Measurements from ENCODE around the gene CMSS1. TPM values are rescaled to one million over a fixed set of nuclear protein-coding genes. Genes with fewer than 3 reads are reported as not detected.

The CMSS1 gene
- total and polyA plus RNA-seq, 4 donors, result 3.8 to 19.5 (median 7.5) TPM

- Histone ChIP-seq H3K27ac (ENCODE audit: low read depth in 1 of 2, low read length in 2 of 2) (no peak overlapping the region), H3K4me3 (ENCODE audit: low read depth in 1 of 3, low read length in 3 of 3) (no peak overlapping the region), H3K27me3 (ENCODE audit: control insufficient read depth in 4 of 4, insufficient read depth in 4 of 4, low read length in 3 of 4) (no peaks in the 10 kb centered on the region), H3K9ac (ENCODE audit: low read depth in 1 of 2, low read length in 2 of 2) (no peak overlapping the region), H3K9me3 (ENCODE audit: control insufficient read depth in 4 of 4, low read length in 3 of 4) (no peaks in the 10 kb centered on the region), H3K36me3 (ENCODE audit: control insufficient read depth in 4 of 4, insufficient read depth in 3 of 4, low read depth in 1 of 4, low read length in 3 of 4) (no peaks in the 10 kb centered on the region), H3K4me1 (ENCODE audit: control insufficient read depth in 4 of 4, insufficient read depth in 4 of 4, low read length in 3 of 4) (peaks cover 0 to 10% (median 3%) of the 10 kb centered on the region in 4 donors)
- no peak for TF ChIP-seq JUND (IDR thresholded peaks at IDR 0.05)
- no peak for TF ChIP-seq NR2F2 (IDR thresholded peaks at IDR 0.05)
- TF ChIP-seq HNF4G (IDR thresholded peaks at IDR 0.05), result no peak
- TF ChIP-seq RXRA (IDR thresholded peaks at IDR 0.05), result no peak
- TF ChIP-seq SP1 (IDR thresholded peaks at IDR 0.05), result no peak
- TF ChIP-seq FOXA1 (IDR thresholded peaks at IDR 0.05), result no peak
- TF ChIP-seq FOXA2 (IDR thresholded peaks at IDR 0.05), result no peak
- TF ChIP-seq HNF4A (conservative IDR thresholded peaks at IDR 0.05), result no peak
- TF ChIP-seq MAX (IDR thresholded peaks at IDR 0.05), result no peak
- 96% methylated on average over 1 of the region's 1 CpG for WGBS
- no peak for DNase-seq (ENCODE audit: low spot score)
These were observed 34.3 kb downstream of the CMSS1 start for GRCh38 chr3:99851955-99852354.

GRCh38 chr3:99852851-99853250 lies 35.2 kb downstream of the CMSS1 start:
- WGBS, result 86% methylated on average over 1 of the region's 1 CpG
- no peaks in the 10 kb centered on the region for H3K36me3 ChIP-seq (ENCODE audit: control insufficient read depth in 4 of 4, insufficient read depth in 3 of 4, low read depth in 1 of 4, low read length in 3 of 4)
- no peaks in the 10 kb centered on the region for H3K27me3 ChIP-seq (ENCODE audit: control insufficient read depth in 4 of 4, insufficient read depth in 4 of 4, low read length in 3 of 4)
- H3K4me1 ChIP-seq (ENCODE audit: control insufficient read depth in 4 of 4, insufficient read depth in 4 of 4, low read length in 3 of 4), result peaks cover 0 to 13% (median 3%) of the 10 kb centered on the region in 4 donors
- no peak overlapping the region for H3K9ac ChIP-seq (ENCODE audit: low read depth in 1 of 2, low read length in 2 of 2)
- H3K4me3 ChIP-seq (ENCODE audit: low read depth in 1 of 3, low read length in 3 of 3), result no peak overlapping the region
- no peak for DNase-seq (ENCODE audit: low spot score)
- TF ChIP-seq FOXA2 (IDR thresholded peaks at IDR 0.05) (no peak), TAF1 (conservative IDR thresholded peaks at IDR 0.05) (no peak), FOXA1 (IDR thresholded peaks at IDR 0.05) (no peak), SP1 (IDR thresholded peaks at IDR 0.05) (no peak), EGR1 (IDR thresholded peaks at IDR 0.05; ENCODE audit: low read depth in 2 of 2) (no peak), HNF4G (IDR thresholded peaks at IDR 0.05) (no peak), REST (IDR thresholded peaks at IDR 0.05) (no peak), HNF4A (conservative IDR thresholded peaks at IDR 0.05) (no peak), GABPA (IDR thresholded peaks at IDR 0.05 in 1 of 2, conservative IDR thresholded peaks at IDR 0.05 in 1 of 2) (no peak)
- no peaks in the 10 kb centered on the region for H3K9me3 ChIP-seq (ENCODE audit: control insufficient read depth in 4 of 4, low read length in 3 of 4)
- H3K27ac ChIP-seq (ENCODE audit: low read depth in 1 of 2, low read length in 2 of 2), result no peak overlapping the region

GRCh38 chr3:99854756-99855298 lies 37.2 kb downstream of the CMSS1 start:
- DNase-seq (ENCODE audit: low spot score), result no peak

More at GRCh38 chr3:99854756-99855298, 37.2 kb downstream of the CMSS1 start:
- H3K9me3 ChIP-seq (ENCODE audit: control insufficient read depth in 4 of 4, low read length in 3 of 4), result no peaks in the 10 kb centered on the region
- 82% methylated on average over 1 of the region's 1 CpG for WGBS
- TF ChIP-seq EGR1 (IDR thresholded peaks at IDR 0.05; ENCODE audit: low read depth in 2 of 2) (no peak), HNF4A (conservative IDR thresholded peaks at IDR 0.05) (peak in 1 of 2 donors; percentile 5), RAD21 (IDR thresholded peaks at IDR 0.05) (peak in 1 of 2 donors; percentile 37)
- no peak overlapping the region for H3K4me3 ChIP-seq (ENCODE audit: low read depth in 1 of 3, low read length in 3 of 3)
- no peaks in the 10 kb centered on the region for H3K27me3 ChIP-seq (ENCODE audit: control insufficient read depth in 4 of 4, insufficient read depth in 4 of 4, low read length in 3 of 4)
- no peaks in the 10 kb centered on the region for H3K36me3 ChIP-seq (ENCODE audit: control insufficient read depth in 4 of 4, insufficient read depth in 3 of 4, low read depth in 1 of 4, low read length in 3 of 4)
- no peak overlapping the region for H3K9ac ChIP-seq (ENCODE audit: low read depth in 1 of 2, low read length in 2 of 2)
- H3K4me1 ChIP-seq (ENCODE audit: control insufficient read depth in 4 of 4, insufficient read depth in 4 of 4, low read length in 3 of 4), result peaks cover 0 to 13% (median 3%) of the 10 kb centered on the region in 4 donors
- no peak overlapping the region for H3K27ac ChIP-seq (ENCODE audit: low read depth in 1 of 2, low read length in 2 of 2)
